ENCODE measurements around the gene DCLRE1C.

DNA sequence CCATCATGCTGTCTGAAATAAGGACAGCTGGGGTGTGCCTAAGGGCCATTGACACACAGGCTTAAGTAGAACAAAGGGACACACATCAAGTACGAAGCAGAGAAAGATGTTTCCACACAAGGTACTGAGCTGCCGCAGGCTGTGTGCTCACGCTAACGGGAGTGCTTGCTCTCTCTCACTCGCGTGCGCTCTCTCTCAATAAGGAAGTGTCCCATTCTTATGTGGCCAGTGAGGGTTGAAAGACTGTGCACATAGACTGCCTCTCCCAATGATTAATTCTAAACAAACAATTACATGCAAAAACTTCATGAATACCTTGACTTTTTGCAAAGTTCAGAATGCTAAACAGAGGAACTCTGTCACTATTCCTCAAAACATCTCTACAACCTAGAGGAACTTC is 29.9 kb downstream of the DCLRE1C start:
- no peak for TF ChIP-seq POLR2A (IDR thresholded peaks at IDR 0.05)
- no peak for TF ChIP-seq CTCF (IDR thresholded peaks at IDR 0.05)
